ENCODE measurements around the gene KPNA6.

The KPNA6 gene

GRCh38 chr1:32221581-32221979, 113.7 kb downstream of the KPNA6 start:
- no peak for DNase-seq

DNA sequence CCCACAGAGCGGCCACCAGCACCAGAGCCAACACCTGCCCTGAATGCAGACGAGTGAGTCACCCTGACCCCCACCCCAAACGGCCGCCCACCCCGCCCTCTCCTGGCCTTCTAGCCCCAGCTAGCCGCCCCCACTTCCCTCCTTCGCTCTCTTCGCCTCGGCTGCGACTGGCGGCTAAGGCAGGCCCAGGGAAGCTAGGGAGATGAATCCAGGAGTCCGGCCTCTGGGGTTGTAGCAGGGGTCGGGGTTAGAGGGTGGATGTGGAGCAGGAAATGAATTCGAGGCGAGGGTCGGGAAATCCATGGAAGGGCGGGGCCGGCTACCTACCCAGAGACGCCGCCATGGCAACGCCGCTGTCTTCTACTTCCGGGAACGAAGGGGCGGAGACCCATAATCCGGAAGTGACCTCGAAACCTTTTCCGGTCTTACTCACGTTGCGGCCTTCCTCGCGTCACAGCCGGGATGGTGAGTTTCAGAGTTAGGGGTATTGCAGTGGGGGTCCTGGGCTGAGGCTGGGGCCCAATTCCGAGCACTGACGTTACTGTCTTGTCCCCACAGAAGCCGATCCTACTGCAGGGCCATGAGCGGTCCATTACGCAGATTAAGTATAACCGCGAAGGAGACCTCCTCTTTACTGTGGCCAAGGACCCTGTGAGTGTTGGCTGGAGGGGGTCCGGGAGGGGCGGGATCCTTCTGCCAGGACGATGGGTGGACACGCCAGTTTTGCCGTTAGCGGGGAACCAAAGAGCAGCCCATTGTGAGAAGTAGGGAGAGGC, 114.3 kb downstream of the KPNA6 start, which contains the start of the genes EIF3I and TMEM234:
TSS of gene EIF3I (plus strand) at position 428 of the 776 bp plus-strand sequence. CDS start at position 463, 35 bp downstream.
TSS of gene TMEM234 (minus strand) at position 374 of the 776 bp plus-strand sequence. CDS start at position 343, 31 bp downstream.
- DNase-seq, result peak; percentile 94

DNA sequence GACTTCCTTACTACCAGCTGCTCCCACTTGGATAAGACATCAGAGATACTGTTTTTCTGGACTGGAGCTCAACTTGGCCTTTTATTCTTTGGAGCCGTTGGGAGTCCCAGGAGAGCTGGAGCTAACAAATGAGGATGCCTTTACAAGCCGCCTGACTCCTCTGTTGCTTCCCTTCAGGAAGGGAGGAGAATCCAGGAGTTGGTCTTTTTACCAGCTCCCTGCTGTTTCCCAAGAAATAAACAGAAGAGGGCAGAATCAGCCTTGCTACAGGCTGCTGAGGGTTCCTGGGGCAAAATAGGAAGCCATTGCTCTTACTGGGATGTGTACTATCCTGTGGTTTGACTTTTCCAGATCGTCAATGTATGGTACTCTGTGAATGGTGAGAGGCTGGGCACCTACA, 115.8 kb downstream of the KPNA6 start:
- DNase-seq, result no peak

DNA sequence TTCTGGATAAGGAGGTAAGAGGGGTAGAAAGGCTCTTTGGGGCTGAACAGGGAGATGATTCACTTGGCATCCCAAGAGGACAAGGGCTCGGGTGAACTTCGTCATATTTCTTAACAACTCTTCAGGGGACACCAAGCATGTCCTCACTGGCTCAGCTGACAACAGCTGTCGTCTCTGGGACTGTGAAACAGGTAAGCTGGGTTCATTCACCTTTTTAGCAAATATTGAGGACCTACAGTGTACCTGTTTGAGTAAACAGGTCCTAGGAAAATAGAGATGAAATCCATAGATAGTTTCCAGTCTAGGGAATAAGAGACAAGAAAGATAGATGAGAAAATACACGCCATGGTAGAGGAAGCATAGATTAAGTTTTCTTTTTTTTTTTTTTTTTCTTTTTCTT, 116.4 kb downstream of the KPNA6 start:
- DNase-seq, result no peak

Data from NCI-H1105 (cell line).